ENCODE data around the gene VPS35.

Gene VPS35

GRCh38 chr16:46613352-46613751 is 75.6 kb downstream of the VPS35 start:
- no peak for DNase-seq (ENCODE audit: low spot score)

GRCh38 chr16:46612121-46612520 is 76.9 kb downstream of the VPS35 start:
- no peak for DNase-seq (ENCODE audit: low spot score)

- DNase-seq (ENCODE audit: low spot score) = no peak
These were observed 81.4 kb downstream of the VPS35 start for GRCh38 chr16:46607529-46607928.

- DNase-seq (ENCODE audit: low spot score) = no peak
These were observed 82.7 kb downstream of the VPS35 start for GRCh38 chr16:46606231-46606630.

Measured in HuH-7 (cell line).